SHP77 treated with DMSO at 0.1 percent for 48 hours (cell line): ENCODE results near the gene AP1B1.
"Not testable (repeated sequence)": the region's sequence is repeated elsewhere in the genome, so short reads cannot be mapped to it uniquely, and the experiment has no call there.

Source experiments
- DNase-seq: peaks from one replicate; lab custom pipeline; 2025; lab: John Stamatoyannopoulos, UW

The AP1B1 gene

DNA sequence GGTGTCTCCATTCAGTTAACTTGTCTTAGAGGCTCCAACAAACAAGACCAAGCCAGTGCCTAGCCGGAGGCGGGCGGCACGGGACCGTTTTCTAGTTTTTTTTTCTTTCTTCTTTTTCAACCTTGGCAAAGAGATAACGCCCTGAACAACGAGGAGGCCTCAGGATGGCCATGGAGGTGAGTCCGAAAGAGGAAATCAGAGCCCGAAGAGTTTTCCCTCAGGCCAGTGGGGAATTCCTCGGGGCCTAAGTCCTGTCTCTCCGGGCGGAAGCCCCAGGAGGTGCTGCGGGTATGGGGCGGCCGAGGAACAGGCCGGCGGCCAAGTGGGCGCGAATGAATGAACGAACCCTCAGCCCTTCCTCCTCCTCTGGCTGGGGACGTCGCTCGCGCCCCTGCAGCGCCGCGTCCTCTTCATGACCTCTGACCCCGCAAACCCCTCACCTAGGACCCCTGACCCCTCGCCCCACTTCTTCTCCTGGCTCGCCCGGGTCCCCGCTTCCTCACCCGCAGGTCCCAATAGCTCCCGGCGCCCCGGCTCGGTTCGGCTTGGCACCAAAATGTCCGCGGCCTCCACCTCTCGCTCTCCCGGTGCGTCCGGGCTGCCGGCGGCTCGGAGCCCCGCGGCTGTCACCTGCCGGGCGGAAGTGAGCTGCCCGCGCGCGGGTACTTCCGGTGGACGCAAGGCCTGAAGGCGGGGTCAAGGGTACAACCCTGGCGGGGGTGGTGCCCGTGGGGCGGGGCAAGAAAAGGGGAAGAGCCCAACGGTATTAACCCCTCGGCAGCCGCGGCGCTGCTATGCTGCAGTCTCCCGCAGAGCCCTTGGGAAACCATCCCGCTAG is at the start of gene AP1B1:
AP1B1 (minus strand) TSS at position 650 of the 838 bp plus-strand sequence. CDS start 21,327 bp downstream, outside the sequence.
- DNase-seq, result peak; percentile 88

DNA sequence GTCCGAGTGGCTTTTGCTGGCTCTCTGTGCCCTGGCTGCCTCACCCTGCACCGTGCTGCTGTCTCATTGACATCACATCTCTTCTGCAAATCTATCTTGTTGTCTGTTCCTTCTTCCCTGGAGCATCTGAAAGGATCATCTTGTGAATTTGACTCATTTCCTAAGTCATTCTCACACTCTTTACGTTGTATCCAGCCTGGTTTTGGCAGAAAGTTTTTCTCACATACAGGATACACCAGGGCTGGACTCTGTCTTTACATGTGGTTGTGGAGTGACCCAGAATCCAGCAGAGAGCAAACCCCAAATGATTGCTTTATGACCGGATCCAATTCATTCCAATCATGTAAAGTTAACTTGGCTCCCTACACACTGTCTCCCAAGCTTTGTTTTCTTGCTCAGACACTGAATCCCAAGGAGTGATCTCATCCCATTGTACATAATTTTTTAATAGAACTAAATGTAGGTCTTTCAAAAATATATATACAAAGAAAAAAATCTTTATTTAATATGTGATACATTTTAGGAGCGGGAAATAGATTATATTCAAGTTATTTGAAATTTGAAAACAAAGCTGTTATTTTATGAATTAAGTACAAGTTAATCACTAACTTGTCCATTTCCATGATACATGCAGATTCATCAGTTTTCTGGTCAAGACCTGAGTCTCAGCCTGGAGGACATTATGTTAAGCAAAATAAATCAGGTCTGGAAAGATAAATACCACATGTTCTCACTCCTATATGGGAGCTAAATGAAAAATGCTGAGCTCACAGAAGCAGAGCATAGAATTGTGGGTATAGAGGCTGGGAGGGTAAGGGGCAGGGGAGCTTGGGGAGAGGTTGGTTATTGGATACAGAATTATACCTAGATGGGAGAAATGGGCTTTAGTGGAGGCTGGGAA is 47.1 kb upstream of the AP1B1 start:
- no peak for DNase-seq

DNA sequence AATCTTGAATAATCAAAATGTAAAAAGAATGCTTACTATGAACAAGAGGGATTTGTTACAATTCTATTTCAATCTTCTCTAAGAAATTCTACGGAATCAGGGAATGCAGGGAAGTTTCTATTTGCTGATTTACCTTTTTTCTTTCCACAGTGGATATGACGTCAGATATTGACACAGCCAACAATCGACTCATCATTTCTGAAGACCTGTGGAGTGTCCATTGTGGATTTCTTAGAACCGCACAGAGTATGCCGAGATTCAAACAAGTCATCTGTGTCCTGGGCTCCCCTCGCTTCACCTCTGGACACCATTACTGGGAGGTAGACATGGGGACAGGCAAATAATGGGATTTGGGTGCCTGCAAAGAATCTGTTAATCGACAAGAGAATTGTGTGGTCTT is 45.9 kb upstream of the AP1B1 start:
- no peak for DNase-seq

DNA sequence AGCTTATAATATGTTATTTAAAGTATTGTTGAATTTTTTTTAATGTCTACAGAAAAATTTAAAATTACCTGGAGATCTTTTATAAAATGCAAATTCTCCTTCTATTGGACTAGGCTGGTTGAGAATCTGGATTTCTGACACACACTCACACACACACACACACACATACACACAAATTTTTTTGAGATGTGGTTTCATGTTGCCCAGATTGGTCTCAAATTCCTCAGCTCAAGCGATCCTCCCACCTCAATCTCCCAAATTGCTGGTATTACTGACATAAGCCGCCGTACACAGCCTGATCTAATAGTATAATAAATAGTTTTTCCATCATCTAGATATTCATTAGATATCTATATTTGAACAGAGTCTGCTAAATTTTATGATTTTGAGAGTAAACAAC is 45.5 kb upstream of the AP1B1 start:
- DNase-seq, result no peak

DNA sequence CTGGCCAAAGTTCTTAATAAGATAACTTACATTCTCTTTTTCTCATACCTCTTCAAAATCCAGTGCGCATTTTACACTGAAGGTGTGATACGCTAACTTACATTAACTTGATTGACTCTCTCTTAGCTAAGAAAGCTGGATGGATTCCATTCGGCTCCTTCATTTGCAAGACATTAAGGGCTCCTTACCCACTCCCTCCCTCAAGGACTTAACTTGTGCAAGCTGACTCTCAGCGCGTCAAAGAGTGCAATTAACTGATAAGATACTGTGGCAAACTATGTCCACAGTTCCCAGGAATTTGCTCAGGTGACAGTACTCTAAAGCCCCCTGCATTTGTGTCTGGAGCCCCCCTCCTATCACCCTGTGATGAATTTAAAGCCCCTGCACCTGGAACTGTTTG is 43.6 kb upstream of the AP1B1 start:
- no peak for DNase-seq

DNA sequence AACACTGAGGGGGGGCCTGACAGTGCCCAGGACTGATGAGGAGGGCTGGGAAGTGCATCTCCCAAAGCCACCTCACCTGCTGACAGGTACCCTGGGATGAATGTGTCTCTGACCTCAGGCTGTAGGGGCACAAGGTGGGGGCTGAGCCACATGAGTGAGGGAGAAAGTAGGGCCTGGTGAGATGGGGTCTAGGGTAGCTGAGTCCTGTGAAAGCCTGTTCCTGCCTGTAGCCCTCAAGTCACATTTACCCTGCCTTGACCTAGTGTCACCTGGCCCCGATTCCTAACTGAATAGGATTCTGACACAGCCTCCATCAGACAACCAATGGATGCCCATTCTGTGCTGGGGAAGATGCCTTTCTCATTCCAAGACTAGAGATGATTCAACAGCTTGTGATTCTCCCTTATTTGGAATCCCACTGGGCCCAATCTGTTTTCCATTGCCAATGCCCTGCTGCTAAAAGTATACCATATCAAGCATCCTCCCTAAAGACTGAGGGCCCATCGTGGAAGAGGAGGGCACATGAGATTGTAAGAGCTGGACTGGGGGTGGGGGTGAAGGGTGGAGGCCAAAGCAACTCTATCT is 38.9 kb upstream of the AP1B1 start:
- no peak for DNase-seq

DNA sequence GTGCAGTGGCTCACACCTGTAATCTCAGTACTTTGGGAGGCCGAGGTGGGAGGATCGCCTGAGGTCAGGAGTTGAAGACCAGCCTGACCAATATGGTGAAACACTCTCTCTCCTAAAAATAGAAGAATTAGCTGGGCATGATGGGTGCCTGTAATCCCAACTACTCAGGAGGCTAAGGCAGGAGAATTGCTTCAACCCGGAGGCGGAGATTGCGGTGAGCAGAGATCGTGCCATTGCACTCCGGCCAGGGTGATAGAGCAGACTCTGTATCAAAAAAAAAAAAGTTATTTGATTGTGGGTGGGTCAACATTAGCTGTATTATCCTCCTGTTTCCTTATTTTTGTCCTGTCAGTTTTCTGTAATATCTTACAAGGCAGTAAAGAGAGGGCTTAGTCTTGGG is 38.1 kb upstream of the AP1B1 start:
- DNase-seq, result no peak

DNA sequence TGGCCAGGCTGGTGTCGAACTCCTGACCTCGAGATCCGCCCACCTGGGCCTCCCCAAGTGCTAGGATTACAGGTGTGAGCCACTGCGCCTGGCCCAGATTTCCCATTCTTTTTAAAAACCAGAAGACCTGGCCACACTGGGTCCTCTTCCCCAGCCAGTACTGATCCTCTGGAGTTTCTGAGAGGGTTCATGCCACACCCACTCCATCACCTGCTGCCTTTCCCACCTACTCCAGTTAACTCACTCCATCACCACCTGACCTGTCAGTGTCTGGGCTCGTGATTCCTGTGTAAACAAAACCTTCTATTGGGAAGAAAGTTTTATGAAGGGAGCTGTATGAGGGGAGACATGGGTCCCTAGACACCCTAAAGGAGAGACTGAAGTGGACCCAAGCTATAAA is 30.3 kb upstream of the AP1B1 start:
- not testable (repeated sequence) for DNase-seq

DNA sequence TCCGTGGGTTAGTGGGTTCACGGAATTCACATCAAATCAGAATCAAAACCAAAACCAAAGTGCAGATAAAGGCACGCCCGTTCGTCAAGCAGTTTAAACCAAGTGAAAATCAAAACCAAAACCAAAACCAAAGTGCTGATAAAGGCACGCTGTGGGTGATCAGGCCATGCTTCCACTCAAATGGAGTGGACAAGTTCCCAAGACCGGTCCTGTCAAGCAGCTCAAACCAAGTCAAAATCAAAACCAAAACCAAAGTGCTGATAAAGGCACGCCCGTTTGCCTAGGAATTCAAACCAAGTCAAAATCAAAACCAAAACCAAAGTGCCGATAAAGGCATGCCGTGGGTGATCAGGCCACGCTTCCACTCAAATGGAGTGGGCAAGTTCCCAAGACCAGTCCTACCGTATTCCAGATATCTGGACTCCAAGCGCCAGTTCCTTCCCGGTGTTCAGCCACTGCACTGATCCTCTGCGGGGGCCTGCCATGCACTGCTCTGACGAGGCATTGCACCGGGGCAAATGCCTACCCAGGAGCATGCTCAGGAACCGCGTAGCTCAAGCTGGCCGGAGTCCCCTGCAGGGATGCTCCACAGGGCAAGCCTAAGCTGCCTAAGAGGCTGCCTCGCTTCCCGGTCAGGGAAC is 26.7 kb upstream of the AP1B1 start:
- not testable (repeated sequence) for DNase-seq

DNA sequence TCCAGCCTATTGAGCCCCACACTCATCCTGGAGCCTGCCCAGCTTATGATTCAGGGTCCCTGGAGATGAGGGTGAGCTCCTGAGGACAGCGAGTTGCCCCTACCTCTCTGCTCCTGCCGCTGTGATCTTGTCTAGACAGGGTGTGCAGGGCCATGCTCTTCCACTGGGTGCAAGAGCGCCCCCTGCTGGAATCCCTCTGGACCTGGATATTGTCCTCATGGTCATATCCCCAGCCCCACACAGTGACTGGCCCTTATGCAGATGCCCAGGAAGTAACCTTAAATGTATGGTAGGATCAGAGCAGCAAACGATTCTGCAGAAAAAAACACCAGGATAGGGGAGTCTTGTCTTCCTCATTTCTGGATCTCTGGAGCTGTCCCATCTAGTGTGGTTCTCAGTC is 24.4 kb upstream of the AP1B1 start:
- not testable (repeated sequence) for DNase-seq

DNA sequence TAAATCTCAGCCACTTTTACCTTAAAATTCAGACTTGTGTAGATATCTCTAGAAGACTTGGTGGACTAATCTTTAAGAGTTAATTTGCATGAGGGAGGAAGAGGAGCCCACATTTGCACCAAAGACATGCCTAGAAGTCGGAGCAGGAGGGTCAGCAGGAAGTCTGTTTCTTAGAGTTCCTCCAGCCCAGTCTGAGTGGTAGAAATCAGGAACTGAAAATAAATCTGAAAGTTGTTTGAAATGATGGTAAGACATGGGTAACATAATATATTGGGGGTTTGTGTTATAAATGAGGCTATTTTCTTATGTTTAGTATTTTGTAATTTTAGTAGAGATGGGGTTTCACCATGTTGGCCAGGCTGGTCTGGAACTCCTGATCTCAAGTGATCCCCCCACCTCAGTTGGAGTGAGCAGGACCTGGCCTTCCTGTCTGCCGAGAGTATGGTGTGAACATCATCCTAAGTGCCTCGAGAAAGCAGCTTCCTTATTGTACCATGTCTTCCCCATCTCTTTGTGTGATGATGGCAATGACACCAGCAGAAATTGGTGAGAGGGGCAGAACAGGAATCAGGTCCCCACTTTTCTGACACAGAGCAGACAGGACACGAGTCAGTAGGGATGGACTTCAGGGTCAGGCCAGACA is 23.3 kb upstream of the AP1B1 start:
- DNase-seq, result not testable (repeated sequence)

DNA sequence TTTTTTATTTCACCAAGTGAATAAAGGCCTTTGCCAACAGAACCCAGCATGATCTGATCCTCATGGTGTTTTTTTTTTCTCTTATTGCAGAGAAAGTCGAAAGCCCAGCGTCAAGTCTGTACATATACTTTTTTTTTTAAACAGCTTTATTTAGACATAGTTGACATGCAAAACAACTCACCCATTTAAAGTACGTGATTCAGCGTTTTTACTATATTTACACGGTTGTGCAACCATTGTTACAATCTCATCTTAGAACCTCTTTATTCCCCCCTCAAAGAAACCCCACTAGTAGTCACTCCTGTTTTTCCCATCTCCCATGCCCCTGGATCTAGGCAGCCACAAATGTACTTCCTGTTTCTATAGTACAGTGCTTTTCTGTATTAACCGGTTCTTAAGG is 20.6 kb upstream of the AP1B1 start:
- DNase-seq, result no peak

DNA sequence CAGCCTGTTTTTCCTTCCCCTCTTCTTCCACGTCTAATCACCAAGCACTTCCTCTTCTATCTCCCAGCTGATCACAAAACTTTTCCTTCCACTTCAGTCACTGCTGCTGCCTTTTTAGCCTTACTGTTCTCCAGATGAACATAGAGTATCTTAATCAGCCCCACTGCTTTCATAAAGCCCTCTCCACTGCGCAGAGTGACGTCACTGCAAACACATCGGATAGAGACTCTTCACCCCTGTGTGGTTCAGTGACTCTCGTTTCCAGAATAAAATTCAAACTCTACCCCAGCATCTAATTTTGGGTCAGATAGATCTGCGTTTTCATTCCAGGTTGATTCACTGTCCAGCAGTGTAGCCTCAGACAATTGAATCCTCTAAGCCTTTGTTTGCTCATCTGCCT is 13.2 kb upstream of the AP1B1 start:
- peak; percentile 48 for DNase-seq

DNA sequence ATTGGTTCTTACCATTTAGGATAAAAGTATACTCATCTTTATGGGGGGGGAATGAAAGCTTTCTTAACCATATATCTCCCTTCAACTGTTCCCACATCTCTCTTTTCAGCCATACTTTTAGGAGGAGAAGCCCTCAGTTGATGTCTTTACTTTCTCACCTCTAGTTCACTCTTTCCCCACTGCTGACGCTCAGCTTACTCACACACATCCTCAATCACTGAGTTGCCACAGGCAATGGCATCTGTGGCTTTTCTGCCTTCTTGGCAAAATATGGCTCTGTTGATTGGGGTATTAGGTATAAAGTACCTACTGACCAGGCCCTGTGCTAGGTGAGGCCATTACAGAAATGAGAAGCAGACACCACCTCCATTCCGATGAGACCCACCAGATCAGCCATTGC is 12.2 kb upstream of the AP1B1 start:
- no peak for DNase-seq

DNA sequence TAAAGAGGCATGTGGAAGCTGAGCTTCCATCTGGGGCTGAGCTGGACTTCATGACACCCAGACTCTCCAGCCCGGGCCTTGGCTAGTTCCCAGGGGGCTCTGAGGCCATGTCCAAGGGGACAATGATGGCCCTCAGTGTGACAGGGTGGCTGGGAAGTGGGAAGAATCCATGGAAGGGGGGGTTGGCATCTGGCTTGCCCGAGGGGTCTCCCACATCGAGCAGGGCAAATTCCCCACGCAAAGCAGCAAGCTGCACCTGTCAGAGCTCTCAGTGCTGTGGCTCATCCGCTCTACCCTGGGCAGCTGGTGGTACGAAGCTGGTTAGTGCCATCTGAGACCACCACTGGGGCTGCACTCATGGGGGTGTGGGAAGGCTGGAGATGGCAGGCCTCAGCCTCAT is 9.4 kb upstream of the AP1B1 start:
- no peak for DNase-seq

DNA sequence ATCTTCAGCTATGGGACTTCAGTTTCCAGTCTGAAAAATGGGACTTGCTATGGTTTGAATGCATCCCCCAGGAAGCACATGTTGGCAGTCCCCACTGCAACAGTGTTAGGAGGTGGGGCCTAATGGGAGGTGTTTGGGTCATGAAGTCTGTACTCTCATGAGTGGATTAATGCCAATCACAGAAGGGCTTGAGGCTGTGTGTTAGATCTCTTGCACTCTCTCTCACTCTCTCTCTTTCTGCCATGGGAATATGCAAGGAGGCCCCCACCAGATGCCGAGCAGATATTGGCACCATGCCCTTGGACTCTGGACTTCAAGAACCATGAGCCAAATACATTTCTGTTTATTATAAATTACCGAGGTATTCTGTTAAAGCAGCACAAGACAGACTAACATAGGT is 7.8 kb upstream of the AP1B1 start:
- no peak for DNase-seq

DNA sequence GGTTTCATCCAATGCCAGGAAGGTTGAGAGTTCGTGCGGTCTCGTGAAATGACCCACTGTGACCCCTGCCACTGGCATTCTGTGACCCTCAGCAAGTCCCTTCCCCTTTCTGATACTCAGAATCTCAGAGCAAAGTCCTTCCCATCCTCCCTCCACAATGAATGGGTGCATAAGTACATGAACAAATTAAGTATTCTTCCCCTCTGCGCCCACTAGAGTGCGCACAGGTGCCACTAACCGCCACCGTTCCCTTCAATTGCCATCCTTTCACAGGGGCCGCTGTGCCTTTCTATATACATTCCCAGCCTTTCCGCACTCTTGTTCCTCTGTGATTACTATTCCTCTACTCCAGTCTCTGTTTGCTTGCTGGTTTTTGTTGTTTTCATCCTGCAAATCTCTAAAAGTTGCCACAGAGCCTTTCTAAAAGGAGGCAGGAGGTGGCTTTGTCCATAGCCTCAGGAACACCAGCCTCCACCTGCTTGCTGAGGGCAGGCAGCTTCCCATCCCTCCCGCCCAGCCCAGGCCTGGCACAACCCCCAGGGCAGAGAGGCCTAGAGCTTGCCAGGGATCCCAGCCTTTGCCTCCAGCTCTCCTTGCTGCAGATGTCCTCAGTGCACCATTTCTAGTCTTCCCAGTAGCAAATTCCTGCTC is 6.7 kb upstream of the AP1B1 start:
- DNase-seq, result peak; percentile 66

DNA sequence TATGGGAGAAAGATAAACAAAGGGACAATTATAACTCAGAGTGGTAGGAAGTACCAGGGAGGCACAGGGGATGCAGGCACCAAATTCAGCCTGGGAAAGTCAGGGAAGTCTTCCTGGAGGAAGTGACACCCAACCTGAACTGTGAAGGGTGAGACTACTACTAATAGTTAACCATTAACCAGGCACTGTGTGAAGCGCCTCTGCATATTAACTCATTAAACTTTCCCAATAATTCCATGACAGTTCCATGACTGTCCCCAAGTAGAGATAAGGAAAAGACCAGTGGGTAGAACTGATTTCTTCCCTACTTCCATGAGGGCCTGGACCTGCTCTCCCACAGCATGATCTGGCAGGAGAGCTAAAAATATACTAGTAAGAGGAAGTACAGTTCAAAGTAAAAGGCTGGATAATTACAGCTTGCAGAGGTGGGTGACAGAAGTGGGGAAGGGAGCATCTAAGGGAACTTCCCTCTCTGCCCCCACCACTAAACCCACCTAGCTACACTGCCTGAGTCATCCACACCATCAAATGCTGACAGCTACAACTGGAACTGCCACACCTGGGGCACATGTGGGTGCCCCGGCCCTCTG is 4.7 kb upstream of the AP1B1 start:
- no peak for DNase-seq

DNA sequence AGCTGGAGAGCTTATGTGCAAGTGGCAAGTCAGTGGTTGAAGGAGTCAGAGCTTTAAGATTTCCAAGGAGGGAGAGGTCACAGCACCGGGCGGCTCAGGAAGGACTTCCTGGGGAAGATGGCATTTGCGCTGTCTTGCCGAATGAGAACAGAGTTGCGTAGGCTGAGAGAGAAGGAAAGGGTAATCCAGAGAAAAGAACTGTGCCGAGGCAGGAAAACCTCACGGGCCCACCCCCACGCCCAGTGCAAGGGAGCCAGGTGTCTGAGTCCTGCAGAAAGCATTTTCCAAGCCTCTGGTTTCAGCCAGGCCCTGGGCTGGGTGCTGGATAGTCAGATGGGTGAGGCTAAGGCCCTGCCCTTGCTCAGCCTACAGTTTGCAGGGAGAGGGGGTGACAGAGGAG is 3.2 kb upstream of the AP1B1 start:
- no peak for DNase-seq

DNA sequence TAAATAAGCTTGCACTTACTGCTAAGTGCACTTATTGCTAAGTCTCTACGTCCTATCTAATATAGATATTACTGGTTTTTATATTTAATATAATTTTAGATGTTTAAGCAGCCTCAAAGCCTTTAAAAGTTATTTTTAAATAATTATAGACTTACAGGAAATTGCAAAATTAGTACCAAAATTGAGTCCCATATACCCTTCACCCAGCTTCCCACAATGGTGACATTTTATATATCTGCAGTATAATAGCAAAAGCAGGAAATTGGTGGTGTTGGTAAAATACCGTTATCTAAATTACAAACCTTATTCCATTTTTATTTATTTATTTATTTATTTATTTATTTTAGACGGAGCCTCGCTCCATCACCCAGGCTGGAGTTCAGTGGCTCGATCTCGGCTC is 1.9 kb upstream of the AP1B1 start:
- no peak for DNase-seq

DNA sequence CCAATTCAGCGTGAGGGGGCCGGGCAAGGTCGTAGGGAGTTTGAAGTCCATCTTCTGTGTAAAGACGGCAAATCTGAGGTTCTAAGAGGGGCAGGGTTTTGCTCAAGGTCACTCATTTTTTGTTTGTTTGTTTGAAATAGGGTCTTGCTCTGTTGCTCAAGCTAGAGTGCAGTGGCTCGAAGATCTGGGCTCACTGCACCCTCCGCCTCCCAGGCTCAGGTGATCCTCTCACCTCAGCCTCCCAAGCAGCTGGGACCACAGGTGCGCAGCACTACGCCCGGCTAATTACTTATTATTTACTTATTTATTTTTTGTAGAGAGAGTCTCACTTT is 355 bp upstream of the AP1B1 start:
- DNase-seq, result no peak
